ENCODE data around the gene HDGF.
"Not testable (repeated sequence)": the region's sequence is repeated elsewhere in the genome, so short reads cannot be mapped to it uniquely, and the experiment has no call there.

The HDGF gene

GRCh38 chr1:156757572-156758253 lies 6.2 kb upstream of the HDGF start:
- ATAC-seq (ENCODE audit: low read depth): not testable (repeated sequence)

GRCh38 chr1:156756355-156756754 lies 4.9 kb upstream of the HDGF start:
- no peaks in the 10 kb centered on the region for H3K9me3 Mint-ChIP-seq
- H3K4me3 Mint-ChIP-seq: no peak overlapping the region
- H3K27me3 Mint-ChIP-seq: no peaks in the 10 kb centered on the region
- no peak for ATAC-seq (ENCODE audit: low read depth)
- H3K27ac Mint-ChIP-seq: no peak overlapping the region
- DNase-seq (ENCODE audit: low spot score in 2 of 2): no peak
- peaks cover 16% of the 10 kb centered on the region for H3K4me1 Mint-ChIP-seq
- no peaks in the 10 kb centered on the region for H3K36me3 Mint-ChIP-seq

More at GRCh38 chr1:156757572-156758253, 6.2 kb upstream of the HDGF start:
- H3K27ac Mint-ChIP-seq; H3K4me3 Mint-ChIP-seq; H3K36me3 Mint-ChIP-seq; H3K27me3 Mint-ChIP-seq; H3K9me3 Mint-ChIP-seq; DNase-seq (ENCODE audit: low spot score in 2 of 2): not testable (repeated sequence)
- peaks cover 15% of the 10 kb centered on the region for H3K4me1 Mint-ChIP-seq

- H3K27me3 Mint-ChIP-seq: no peaks in the 10 kb centered on the region
- H3K27ac Mint-ChIP-seq: no peak overlapping the region
- no peaks in the 10 kb centered on the region for H3K9me3 Mint-ChIP-seq
- ATAC-seq (ENCODE audit: low read depth) (no peak), DNase-seq (ENCODE audit: low spot score in 2 of 2) (no peak)
- peaks cover 16% of the 10 kb centered on the region for H3K4me1 Mint-ChIP-seq
- H3K36me3 Mint-ChIP-seq: no peaks in the 10 kb centered on the region
- H3K4me3 Mint-ChIP-seq: no peak overlapping the region
Measured at GRCh38 chr1:156755527-156755950, 4.1 kb upstream of the HDGF start.

- Mint-ChIP-seq H3K4me1 (peaks cover 29% of the 10 kb centered on the region), H3K36me3 (no peaks in the 10 kb centered on the region), H3K27ac (no peak overlapping the region), H3K4me3 (no peak overlapping the region), H3K27me3 (no peaks in the 10 kb centered on the region), H3K9me3 (no peaks in the 10 kb centered on the region)
- no peak for DNase-seq (ENCODE audit: low spot score in 2 of 2)
- no peak for ATAC-seq (ENCODE audit: low read depth)
Measured at GRCh38 chr1:156754219-156754618, 2.7 kb upstream of the HDGF start.

GRCh38 chr1:156752843-156753482 lies 1.5 kb upstream of the HDGF start:
- no peaks in the 10 kb centered on the region for H3K27me3 Mint-ChIP-seq
- H3K36me3 Mint-ChIP-seq: no peaks in the 10 kb centered on the region
- peaks cover 41% of the 10 kb centered on the region for H3K4me1 Mint-ChIP-seq
- H3K9me3 Mint-ChIP-seq: no peaks in the 10 kb centered on the region
- DNase-seq (ENCODE audit: low spot score in 2 of 2): no peak
- peak overlapping the region; percentile 25 for H3K27ac Mint-ChIP-seq
- no peak for ATAC-seq (ENCODE audit: low read depth)
- peak overlapping the region; percentile 82 for H3K4me3 Mint-ChIP-seq

GRCh38 chr1:156751757-156752481 lies 444 bp upstream of the HDGF start:
- Mint-ChIP-seq H3K4me1 (peaks cover 47% of the 10 kb centered on the region), H3K36me3 (no peaks in the 10 kb centered on the region), H3K4me3 (peak overlapping the region; percentile 82), H3K27me3 (no peaks in the 10 kb centered on the region), H3K27ac (peak overlapping the region; percentile 48), H3K9me3 (no peaks in the 10 kb centered on the region)
- DNase-seq (ENCODE audit: low spot score in 2 of 2) (peak; percentile 78 to 89), ATAC-seq (ENCODE audit: low read depth) (peak; percentile 82)

GRCh38 chr1:156750711-156751450 lies 594 bp downstream of the HDGF start:
- peak overlapping the region; percentile 87 for H3K4me3 Mint-ChIP-seq
- DNase-seq (ENCODE audit: low spot score in 2 of 2): peak; percentile 29 to 54
- no peaks in the 10 kb centered on the region for H3K27me3 Mint-ChIP-seq
- H3K27ac Mint-ChIP-seq: peak overlapping the region; percentile 89
- peaks cover 54% of the 10 kb centered on the region for H3K4me1 Mint-ChIP-seq
- H3K9me3 Mint-ChIP-seq: no peaks in the 10 kb centered on the region
- ATAC-seq (ENCODE audit: low read depth): peak; percentile 37
- H3K36me3 Mint-ChIP-seq: peaks cover 2% of the 10 kb centered on the region

- peak overlapping the region; percentile 87 for H3K4me3 Mint-ChIP-seq
- peak overlapping the region; percentile 89 for H3K27ac Mint-ChIP-seq
- peaks cover 6% of the 10 kb centered on the region for H3K36me3 Mint-ChIP-seq
- no peaks in the 10 kb centered on the region for H3K9me3 Mint-ChIP-seq
- peaks cover 53% of the 10 kb centered on the region for H3K4me1 Mint-ChIP-seq
- DNase-seq (ENCODE audit: low spot score in 2 of 2) (no peak), ATAC-seq (ENCODE audit: low read depth) (peak; percentile 14)
- no peaks in the 10 kb centered on the region for H3K27me3 Mint-ChIP-seq
Measured at GRCh38 chr1:156750191-156750672, 1.2 kb downstream of the HDGF start.

- Mint-ChIP-seq H3K4me1 (peaks cover 49% of the 10 kb centered on the region), H3K4me3 (peak overlapping the region; percentile 87), H3K27me3 (no peaks in the 10 kb centered on the region), H3K27ac (peak overlapping the region; percentile 89), H3K9me3 (no peaks in the 10 kb centered on the region), H3K36me3 (peaks cover 10% of the 10 kb centered on the region)
- DNase-seq (ENCODE audit: low spot score in 2 of 2): no peak
- ATAC-seq (ENCODE audit: low read depth): no peak
Measured at GRCh38 chr1:156749419-156750118, 1.9 kb downstream of the HDGF start.

- peaks cover 15% of the 10 kb centered on the region for H3K36me3 Mint-ChIP-seq
- H3K9me3 Mint-ChIP-seq: no peaks in the 10 kb centered on the region
- peak overlapping the region; percentile 87 for H3K4me3 Mint-ChIP-seq
- peak overlapping the region; percentile 89 for H3K27ac Mint-ChIP-seq
- H3K4me1 Mint-ChIP-seq: peaks cover 49% of the 10 kb centered on the region
- ATAC-seq (ENCODE audit: low read depth) (no peak), DNase-seq (ENCODE audit: low spot score in 2 of 2) (no peak)
- no peaks in the 10 kb centered on the region for H3K27me3 Mint-ChIP-seq
Measured at GRCh38 chr1:156748670-156749418, 2.6 kb downstream of the HDGF start.

GRCh38 chr1:156747742-156748669 lies 3.5 kb downstream of the HDGF start:
- peaks cover 47% of the 10 kb centered on the region for H3K4me1 Mint-ChIP-seq

More at GRCh38 chr1:156747742-156748669, 3.5 kb downstream of the HDGF start:
- Mint-ChIP-seq H3K27ac (peak overlapping the region; percentile 89), H3K4me3 (peak overlapping the region; percentile 87), H3K27me3 (no peaks in the 10 kb centered on the region), H3K9me3 (no peaks in the 10 kb centered on the region), H3K36me3 (peaks cover 21% of the 10 kb centered on the region)
- no peak for ATAC-seq (ENCODE audit: low read depth)
- no peak for DNase-seq (ENCODE audit: low spot score in 2 of 2)

Data from memory B cell (primary cell).